GM10266 (cell line): Measurements from ENCODE around the gene KCTD12.
"Not testable (repeated sequence)": the region's sequence is repeated elsewhere in the genome, so short reads cannot be mapped to it uniquely, and the experiment has no call there.

ENCODE experiments used
- DNase-seq: peaks from one replicate; pipeline ENCODE4 v3.0.0; 2012; ENCODE audit errors: extremely low spot score
- TF ChIP-seq, protein P1 (sequence below): IDR thresholded peaks from 2 replicates; pipeline ENCODE4 v1.5.1; 2012; ENCODE audit warnings: mild to moderate bottlenecking, low read depth; ENCODE audit not compliant: control insufficient read depth, insufficient read depth; ENCODE audit errors: missing control alignments

Gene KCTD12

DNA sequence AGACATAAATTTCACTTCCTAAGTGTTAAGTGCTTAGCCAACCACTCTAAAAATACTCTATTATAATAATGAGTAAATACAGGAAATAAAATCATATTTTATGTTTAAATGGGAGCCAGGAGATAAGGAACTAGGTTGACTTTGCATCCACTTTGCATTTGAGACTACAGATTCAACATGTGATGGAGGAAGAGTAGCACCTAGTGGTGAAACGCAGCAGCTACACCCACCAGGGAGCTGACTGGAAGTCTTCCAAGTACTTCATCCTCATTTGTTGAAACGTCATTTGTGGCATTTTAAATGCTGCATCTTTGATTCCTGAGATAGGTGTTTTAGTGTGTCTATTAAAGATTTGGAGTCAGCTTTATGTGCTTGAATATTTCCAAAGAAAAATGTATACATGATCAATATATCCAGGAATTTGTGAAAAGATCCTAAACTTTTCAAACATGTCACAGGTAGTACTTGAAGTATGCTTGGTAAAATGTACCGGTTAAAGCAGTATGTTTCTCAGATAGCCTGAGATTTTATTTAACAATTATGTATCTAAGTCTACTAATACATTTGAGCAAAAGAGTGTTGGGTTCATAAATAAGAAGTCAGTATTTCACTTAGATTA, 17.4 kb upstream of the KCTD12 start:
- TF ChIP-seq, protein P1, sequence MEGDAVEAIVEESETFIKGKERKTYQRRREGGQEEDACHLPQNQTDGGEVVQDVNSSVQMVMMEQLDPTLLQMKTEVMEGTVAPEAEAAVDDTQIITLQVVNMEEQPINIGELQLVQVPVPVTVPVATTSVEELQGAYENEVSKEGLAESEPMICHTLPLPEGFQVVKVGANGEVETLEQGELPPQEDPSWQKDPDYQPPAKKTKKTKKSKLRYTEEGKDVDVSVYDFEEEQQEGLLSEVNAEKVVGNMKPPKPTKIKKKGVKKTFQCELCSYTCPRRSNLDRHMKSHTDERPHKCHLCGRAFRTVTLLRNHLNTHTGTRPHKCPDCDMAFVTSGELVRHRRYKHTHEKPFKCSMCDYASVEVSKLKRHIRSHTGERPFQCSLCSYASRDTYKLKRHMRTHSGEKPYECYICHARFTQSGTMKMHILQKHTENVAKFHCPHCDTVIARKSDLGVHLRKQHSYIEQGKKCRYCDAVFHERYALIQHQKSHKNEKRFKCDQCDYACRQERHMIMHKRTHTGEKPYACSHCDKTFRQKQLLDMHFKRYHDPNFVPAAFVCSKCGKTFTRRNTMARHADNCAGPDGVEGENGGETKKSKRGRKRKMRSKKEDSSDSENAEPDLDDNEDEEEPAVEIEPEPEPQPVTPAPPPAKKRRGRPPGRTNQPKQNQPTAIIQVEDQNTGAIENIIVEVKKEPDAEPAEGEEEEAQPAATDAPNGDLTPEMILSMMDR, result peak; percentile 99
- DNase-seq, result peak; percentile 63

DNA sequence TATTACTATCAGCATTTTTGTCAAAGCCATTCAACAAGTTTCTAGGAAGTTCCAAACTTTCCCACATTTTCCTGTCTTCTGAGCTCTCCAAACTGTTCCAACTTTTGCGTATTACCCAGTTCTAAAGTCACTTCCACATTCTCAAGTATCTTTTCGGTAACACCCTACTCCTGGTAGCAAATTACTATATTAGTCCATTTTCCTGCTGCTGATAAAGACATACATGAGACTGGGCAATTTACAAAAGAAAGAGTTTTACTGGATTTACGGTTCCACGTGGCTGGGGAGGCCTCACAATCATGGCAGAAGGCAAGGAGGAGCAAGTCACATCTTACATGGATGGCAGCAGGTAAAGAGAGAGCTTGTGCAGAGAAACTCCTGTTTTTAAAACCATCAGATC, 12.9 kb upstream of the KCTD12 start:
- DNase-seq, result not testable (repeated sequence)

DNA sequence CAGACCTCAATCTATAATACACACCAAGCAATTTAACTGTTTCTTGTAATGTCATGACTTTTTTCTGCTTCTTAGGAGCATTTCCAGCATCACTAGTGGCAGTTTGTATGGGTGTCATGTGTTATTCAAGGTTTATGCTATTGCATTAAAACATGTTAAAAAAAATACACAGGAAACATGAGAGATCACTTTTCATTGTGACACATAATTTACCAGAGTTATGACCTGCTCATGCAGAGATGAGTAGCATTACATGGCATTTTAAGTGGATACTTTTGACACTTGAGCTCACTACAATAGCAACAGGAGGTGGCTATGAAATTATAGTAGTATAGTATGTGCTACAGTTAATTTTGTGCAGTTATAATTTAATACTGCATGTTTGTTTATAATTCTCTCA, 11.0 kb upstream of the KCTD12 start:
- not testable (repeated sequence) for DNase-seq

DNA sequence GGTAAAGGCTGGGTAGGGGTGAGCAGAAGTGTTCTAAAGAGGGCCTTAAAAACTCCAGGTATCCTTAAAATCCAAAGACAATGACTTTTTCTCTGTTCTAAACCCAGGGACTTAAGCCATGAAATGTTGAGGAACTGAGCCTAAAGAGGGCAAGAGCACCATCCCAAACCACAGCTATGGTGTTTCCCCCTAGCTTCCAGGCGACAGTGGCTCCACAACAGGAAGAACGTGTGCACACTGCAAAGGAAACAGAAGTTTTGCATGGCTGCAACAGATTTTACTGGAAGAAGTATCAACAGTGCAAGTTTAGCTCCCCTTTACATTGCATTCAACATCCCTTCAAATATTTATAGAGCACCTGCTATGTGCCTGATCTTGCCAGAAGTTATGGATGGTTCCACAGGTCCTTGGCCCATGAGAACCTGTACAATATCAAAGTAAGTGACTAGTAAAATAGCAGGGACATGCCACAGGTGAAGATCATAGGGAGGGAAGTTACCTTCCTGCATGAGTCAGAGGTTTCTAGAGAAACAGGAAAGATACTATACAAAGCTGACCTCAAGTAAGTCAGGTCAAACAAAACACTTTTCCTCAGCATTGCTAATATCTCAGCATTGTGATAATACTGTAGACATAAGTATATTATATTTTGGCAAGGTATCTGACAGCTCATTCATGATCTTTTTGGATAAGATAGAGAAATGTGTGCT, 8.4 kb upstream of the KCTD12 start:
- TF ChIP-seq, protein P1, result no peak

DNA sequence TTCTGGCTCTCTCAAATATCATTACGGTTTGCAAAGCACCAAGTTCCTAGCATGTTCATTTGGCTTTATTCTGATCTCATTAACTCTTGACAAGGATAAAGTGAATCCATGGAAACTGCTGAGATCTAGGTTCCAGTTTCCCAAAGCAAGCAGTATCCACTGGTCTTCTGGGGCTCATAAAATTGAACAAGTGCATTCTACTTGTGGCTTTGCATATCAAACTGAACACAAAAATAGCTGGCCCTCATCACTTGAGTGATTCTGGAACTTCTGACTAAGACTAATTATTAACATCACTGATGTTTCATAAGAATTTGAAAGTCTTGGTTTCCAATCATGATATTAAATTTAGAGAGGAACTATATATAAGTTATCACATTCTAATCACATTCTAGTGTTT, 6.3 kb upstream of the KCTD12 start:
- TF ChIP-seq, protein P1, result no peak
- DNase-seq, result no peak

More for the DNA sequence above, 8.4 kb upstream of the KCTD12 start:
- DNase-seq, result no peak

DNA sequence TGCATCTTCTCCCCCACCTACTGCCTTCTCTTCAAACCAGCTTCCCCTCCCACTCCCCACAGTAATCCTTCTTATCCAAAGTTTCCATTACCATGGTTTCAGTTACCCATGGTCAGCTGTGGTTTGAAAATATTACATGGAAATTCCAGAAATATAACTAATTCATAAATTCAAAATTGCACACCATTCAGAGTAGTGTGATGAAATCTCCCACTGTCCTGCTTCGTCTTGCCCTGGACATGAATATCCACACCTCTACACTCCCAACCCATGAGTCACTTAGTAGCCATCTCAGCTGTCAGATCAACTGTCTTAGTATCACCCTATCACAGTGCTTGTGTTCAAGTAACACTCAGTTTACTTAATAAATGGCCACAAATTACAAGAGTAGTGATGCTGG, 3.8 kb upstream of the KCTD12 start:
- TF ChIP-seq, protein P1, result no peak
- DNase-seq, result no peak

DNA sequence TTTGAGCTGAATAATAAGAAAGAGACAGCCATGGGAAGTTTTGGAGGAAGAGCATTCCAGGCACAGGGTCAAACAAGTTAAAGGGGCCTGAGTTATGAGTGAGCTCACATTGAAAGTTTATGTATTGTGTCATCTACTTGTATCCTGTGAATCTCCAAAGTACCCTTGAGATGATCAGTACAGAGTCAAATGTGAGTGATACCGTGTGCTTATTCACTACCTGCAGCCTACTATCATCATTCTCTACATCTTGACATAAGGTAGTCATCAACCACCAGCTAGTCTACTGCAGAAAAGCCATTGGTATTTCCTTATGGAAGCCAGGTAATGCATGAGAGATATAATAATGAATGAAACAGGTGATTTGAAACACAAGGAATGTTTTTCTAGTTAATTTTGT, 3.0 kb upstream of the KCTD12 start:
- TF ChIP-seq, protein P1, result no peak
- no peak for DNase-seq

DNA sequence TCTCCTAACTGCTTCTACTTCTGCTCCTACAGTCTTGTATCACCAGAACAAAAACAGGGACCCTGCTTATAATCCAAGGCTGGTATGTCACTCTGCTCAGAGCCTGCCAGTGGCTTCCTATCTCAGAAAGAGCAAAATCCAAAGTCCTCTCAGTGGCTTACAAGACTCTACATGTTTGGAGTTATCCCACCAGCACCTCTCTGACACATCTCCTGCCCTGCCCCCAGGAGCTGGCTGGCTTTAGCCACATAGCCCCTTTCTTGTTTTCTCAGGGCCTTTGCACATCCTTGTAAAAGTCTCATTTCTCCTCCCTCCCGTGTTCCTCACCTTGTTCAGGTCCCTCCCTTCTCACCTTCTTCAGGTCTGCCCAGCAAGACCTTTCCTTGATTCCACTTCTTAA, 2.2 kb upstream of the KCTD12 start:
- TF ChIP-seq, protein P1, result no peak
- no peak for DNase-seq
